ENCODE measurements around the gene BEAN1. TPM values are rescaled to one million over a fixed set of nuclear protein-coding genes. Genes with fewer than 3 reads are reported as not detected.

Gene BEAN1
- total RNA-seq, 2 donors from 2014 or later, result not detected

- Mint-ChIP-seq H3K27ac (no peak overlapping the region), H3K36me3 (no peaks in the 10 kb centered on the region), H3K4me1 (ENCODE audit: low read depth in 2 of 2) (peaks cover 2 to 4% of the 10 kb centered on the region in 2 donors), H3K4me3 (no peak overlapping the region), H3K27me3 (peaks cover 9 to 11% of the 10 kb centered on the region in 2 donors), H3K9me3 (no peaks in the 10 kb centered on the region)
- DNase-seq (ENCODE audit: low spot score) (no peak), ATAC-seq (no peak)
These were observed 24.4 kb upstream of the BEAN1 start for GRCh38 chr16:66402591-66403230.

DNA sequence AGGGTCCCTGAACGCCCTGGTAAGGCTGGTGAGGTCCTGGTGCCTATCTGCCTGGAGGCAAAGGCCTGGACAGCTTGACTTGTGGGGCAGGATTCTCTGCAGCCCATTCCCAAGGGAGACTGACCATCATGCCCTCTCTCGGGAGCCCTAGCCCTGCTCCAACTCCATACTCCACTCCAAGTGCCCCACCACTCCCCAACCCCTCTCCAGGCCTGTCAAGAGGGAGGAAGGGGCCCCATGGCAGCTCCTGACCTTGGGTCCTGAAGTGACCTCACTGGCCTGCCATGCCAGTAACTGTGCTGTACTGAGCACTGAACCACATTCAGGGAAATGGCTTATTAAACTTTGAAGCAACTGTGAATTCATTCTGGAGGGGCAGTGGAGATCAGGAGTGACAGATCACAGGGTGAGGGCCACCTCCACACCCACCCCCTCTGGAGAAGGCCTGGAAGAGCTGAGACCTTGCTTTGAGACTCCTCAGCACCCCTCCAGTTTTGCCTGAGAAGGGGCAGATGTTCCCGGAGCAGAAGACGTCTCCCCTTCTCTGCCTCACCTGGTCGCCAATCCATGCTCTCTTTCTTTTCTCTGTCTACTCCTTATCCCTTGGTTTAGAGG lies 23.5 kb upstream of the BEAN1 start:
- no peak overlapping the region for H3K4me3 Mint-ChIP-seq
- ATAC-seq (no peak), DNase-seq (ENCODE audit: low spot score) (no peak)
- H3K9me3 Mint-ChIP-seq, result no peaks in the 10 kb centered on the region
- no peak overlapping the region for H3K27ac Mint-ChIP-seq
- H3K36me3 Mint-ChIP-seq, result no peaks in the 10 kb centered on the region
- peaks cover 8 to 10% of the 10 kb centered on the region in 2 donors for H3K27me3 Mint-ChIP-seq
- peaks cover 6 to 10% of the 10 kb centered on the region in 2 donors for H3K4me1 Mint-ChIP-seq (ENCODE audit: low read depth in 2 of 2)

- peaks cover 11 to 21% of the 10 kb centered on the region in 2 donors for H3K27me3 Mint-ChIP-seq
- no peak overlapping the region for H3K4me3 Mint-ChIP-seq
- H3K27ac Mint-ChIP-seq, result no peak overlapping the region
These were observed 21.9 kb upstream of the BEAN1 start for GRCh38 chr16:66405057-66405783.

DNA sequence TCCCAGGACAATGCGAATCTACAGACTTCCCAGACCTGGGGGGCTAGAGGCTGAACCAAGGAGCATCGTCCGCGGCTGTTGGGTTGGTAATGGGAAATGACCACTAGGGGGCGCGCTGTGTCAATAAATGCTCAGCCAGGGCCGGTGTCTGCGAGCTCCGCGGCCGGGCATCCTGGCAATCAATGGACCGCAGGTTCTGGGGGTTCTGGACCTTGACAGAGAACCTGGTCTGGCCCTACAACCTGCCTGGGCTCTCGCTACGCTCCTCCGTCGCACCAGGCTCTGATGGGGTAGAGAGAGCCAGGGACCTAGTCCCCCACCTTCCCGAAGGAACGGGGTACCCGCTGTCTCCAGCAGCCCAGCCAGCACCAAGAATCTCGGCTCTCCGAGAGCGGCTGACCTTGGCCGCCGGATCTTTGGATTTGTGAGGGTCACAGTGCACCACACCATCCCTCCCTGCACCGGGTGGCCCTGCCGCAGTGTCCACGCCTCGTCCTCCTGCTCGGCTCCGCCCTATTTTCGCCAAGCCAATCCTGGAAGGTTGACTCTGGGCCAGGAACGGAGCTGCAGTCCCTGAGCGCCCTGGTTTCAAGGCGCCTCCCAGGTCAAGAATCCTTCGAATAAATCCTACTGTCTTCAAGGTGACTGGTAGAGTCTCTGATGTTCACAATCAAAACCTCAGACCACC lies 20.4 kb upstream of the BEAN1 start:
- peaks cover 15 to 21% of the 10 kb centered on the region in 2 donors for H3K27me3 Mint-ChIP-seq
- H3K4me1 Mint-ChIP-seq (ENCODE audit: low read depth in 2 of 2), result peaks cover 6 to 10% of the 10 kb centered on the region in 2 donors
- no peaks in the 10 kb centered on the region for H3K36me3 Mint-ChIP-seq
- H3K4me3 Mint-ChIP-seq, result peak overlapping the region; percentile 80
- H3K27ac Mint-ChIP-seq, result no peak overlapping the region
- peak; percentile 77 for DNase-seq (ENCODE audit: low spot score)
- H3K9me3 Mint-ChIP-seq, result no peaks in the 10 kb centered on the region
- peak; percentile 88 to 90 for ATAC-seq

More at GRCh38 chr16:66405057-66405783, 21.9 kb upstream of the BEAN1 start:
- Mint-ChIP-seq H3K4me1 (ENCODE audit: low read depth in 2 of 2) (peaks cover 6 to 10% of the 10 kb centered on the region in 2 donors), H3K36me3 (no peaks in the 10 kb centered on the region), H3K9me3 (no peaks in the 10 kb centered on the region)
- ATAC-seq (no peak), DNase-seq (ENCODE audit: low spot score) (no peak)

DNA sequence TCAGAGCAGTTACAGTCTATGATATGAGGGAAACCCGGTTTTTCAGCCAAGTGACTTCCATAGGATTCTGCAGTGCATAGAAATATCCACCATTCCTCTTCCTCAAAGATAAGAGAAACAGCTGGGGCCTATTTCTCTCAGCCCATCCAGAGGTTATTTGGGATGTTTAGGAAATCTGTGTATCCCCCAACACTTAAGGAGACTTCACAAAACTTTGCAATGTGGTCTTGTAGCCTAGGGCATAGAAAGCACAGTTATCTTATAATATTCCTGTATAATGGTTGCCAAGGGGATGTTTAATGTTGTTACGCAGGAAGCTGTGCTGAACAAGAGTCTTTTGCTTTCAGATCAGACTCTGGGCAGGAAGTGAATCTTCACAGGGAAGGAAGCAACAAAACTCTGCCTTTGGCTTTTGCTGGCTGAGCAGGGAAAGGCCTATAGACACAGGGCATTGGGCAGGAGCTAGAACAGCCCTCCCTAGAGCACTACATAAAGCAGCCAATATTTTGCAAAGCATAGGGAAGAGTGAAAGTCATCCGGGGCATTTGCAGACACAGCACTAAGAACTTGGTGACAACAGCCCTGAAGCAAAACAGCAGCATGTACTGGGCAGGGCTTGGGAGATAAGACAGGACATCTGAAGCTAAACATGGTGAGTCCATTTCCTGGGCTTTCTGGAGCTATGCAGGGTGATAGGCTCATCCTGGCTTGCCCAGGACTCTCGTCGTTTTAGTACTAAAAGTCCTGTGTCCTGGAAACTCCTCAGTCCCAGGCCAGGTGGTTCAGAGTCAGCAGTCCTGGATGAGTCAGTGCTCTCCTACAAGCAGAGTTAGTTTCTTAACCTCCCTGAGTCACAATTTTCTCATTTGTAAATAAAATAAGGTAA lies 18.7 kb upstream of the BEAN1 start:
- Mint-ChIP-seq H3K27ac (peak overlapping the region in 1 of 2 donors; percentile 33), H3K4me3 (peak overlapping the region; percentile 8), H3K4me1 (ENCODE audit: low read depth in 2 of 2) (peaks cover 6 to 10% of the 10 kb centered on the region in 2 donors), H3K27me3 (peaks cover 15 to 21% of the 10 kb centered on the region in 2 donors), H3K36me3 (no peaks in the 10 kb centered on the region), H3K9me3 (no peaks in the 10 kb centered on the region)
- ATAC-seq (no peak), DNase-seq (ENCODE audit: low spot score) (no peak)

- ATAC-seq (no peak), DNase-seq (ENCODE audit: low spot score) (no peak)
- Mint-ChIP-seq H3K27me3 (peaks cover 13 to 21% of the 10 kb centered on the region in 2 donors), H3K4me3 (no peak overlapping the region), H3K36me3 (no peaks in the 10 kb centered on the region), H3K4me1 (ENCODE audit: low read depth in 2 of 2) (peaks cover 6 to 10% of the 10 kb centered on the region in 2 donors), H3K9me3 (no peaks in the 10 kb centered on the region), H3K27ac (no peak overlapping the region)
These were observed 17.9 kb upstream of the BEAN1 start for GRCh38 chr16:66409156-66409555.

DNA sequence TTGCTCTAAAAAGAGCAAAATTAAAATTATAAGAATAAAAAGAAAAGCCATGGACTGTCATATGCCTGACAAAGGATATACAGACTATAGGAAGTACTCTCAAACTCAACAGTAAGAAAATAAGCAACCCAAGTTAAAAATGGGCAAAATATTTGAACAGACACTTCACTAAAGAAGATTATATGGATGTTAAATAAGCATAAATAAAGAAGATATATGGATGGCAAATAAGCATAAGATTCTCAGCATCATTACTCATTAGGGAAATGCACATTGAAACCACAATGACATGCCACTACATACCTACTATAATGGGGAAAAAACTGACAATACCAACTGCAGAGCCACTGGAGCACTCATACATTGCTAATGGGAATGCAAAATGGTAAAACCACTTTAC lies 14.9 kb upstream of the BEAN1 start:
- H3K4me3 Mint-ChIP-seq, result no peak overlapping the region

DNA sequence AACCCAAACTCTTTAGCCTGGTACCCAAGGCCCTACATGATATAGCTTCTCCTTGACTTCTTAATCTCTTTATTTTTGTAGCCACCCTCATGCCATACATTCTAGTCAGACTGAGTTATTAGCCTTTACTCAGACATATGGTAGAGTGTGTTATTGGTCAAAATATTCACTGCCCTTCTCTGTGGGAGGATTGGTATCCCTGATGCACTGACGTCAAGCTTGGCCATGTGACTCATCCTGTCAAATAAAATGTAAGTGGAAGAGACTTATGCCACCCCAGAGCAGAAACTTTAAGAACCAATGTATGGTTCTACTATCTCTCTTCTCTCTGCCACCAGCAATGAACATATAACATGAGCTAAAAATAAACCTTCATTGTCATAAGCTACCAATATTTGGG lies 12.2 kb upstream of the BEAN1 start:
- Mint-ChIP-seq H3K4me3 (no peak overlapping the region), H3K36me3 (no peaks in the 10 kb centered on the region), H3K4me1 (ENCODE audit: low read depth in 2 of 2) (peaks cover 0 to 3% of the 10 kb centered on the region in 2 donors), H3K27ac (no peak overlapping the region), H3K27me3 (peaks cover 2 to 7% of the 10 kb centered on the region in 2 donors), H3K9me3 (no peaks in the 10 kb centered on the region)
- DNase-seq (ENCODE audit: low spot score) (no peak), ATAC-seq (no peak)

More for the DNA sequence above, 14.9 kb upstream of the BEAN1 start:
- H3K36me3 Mint-ChIP-seq, result no peaks in the 10 kb centered on the region
- H3K9me3 Mint-ChIP-seq, result no peaks in the 10 kb centered on the region
- DNase-seq (ENCODE audit: low spot score) (no peak), ATAC-seq (no peak)
- peaks cover 6% of the 10 kb centered on the region in 2 donors for H3K4me1 Mint-ChIP-seq (ENCODE audit: low read depth in 2 of 2)
- H3K27me3 Mint-ChIP-seq, result peaks cover 9 to 13% of the 10 kb centered on the region in 2 donors
- H3K27ac Mint-ChIP-seq, result no peak overlapping the region

DNA sequence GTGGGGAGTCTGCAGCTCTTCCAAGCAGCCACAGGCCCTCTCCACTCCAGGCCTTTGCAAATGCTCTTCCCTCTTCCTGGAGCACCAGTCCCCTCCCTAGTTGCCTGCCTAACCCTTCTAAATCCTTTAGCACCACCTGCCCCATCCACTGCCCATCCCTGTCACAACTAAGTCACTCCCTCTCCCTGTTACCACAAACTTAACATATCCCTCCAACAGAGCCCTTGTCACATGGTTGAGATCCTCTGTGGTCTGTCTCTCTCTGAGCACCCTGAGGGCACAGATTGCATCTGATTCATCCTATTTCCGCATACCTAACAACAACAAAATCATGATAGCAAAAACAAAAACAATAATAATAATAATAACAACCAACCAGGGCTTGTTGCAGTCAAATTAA lies 11.0 kb upstream of the BEAN1 start:
- H3K27me3 Mint-ChIP-seq, result peaks cover 0 to 5% of the 10 kb centered on the region in 2 donors
- no peak overlapping the region for H3K4me3 Mint-ChIP-seq
- no peaks in the 10 kb centered on the region for H3K9me3 Mint-ChIP-seq
- no peak for ATAC-seq
- H3K4me1 Mint-ChIP-seq (ENCODE audit: low read depth in 2 of 2), result peaks cover 0 to 3% of the 10 kb centered on the region in 2 donors
- DNase-seq (ENCODE audit: low spot score), result no peak
- no peaks in the 10 kb centered on the region for H3K36me3 Mint-ChIP-seq
- H3K27ac Mint-ChIP-seq, result no peak overlapping the region

DNA sequence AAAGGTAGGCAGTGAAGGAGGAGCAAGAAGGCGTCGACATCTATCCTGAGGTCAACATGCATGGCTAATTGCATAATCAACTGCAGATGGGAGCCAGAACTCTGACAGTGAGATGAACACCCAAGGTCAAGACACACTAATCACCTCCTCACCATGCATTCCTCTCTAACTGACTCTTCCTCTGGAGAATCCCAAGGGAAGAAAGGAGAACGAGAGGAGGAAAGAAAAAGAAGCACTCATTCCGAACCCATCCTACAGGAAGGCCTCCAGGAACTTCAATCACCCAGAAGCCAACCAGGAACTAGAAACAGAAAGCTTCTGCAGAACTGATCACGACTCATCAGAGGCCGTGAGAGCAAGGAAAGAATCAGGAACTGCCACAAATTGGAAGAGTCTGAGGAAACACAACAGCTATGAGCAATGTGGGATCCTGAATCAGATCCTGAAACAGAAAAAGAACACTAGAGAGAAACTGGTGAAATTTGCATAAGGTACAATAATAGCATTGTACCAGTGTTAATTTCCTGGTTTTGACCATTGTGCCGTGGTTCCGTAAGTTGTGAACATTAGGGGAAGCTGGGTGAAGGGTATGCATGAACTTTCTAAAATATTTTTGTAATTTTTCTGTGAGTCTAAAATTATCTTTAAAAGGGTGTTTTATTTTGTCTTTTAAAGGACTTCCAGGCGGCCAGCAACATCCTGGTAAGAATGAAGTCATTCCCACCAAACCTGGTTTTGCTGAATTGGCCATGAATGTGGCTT lies 10.0 kb upstream of the BEAN1 start:
- no peak overlapping the region for H3K4me3 Mint-ChIP-seq
- no peak for ATAC-seq
- H3K9me3 Mint-ChIP-seq, result no peaks in the 10 kb centered on the region

DNA sequence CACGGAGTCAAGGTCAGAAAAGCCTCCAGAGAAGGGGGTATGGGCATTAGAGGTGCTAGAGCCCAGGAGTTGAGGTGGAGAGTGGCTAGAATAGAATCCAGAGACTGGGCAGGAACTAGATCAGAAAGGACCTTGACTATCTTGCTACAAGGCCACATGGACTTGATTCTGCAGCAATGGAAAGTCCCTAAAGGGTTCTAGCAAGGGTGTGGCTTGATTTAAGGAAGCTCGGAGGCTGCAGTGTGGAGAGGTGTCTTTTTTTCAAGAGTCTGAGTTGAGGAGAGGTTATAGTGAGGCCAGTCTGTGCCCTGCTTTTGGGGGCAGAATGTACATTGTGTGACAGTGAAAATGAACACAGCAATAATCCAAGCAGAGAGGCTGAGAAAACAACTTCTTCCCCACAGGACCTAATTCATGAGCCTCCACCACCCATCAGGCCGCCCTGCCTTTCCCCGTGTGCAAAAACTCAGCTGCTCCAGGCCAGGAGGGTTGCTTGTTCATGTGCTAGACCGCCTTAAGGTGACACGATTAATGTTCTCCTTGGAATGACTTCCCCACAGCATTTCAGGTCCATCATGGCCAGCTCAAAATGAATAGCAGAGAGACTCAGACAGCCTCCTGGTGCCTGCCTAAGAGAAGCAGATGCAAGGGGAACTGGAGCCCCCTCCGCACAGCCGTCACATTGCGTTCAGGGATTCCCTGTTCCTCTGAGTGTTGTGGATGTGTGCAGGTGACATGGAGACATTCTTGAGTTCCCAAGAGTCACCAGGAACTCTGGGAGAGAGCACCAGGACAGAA lies 8.7 kb upstream of the BEAN1 start:
- Mint-ChIP-seq H3K4me1 (ENCODE audit: low read depth in 2 of 2) (peaks cover 0 to 5% of the 10 kb centered on the region in 2 donors), H3K9me3 (no peaks in the 10 kb centered on the region), H3K27ac (no peak overlapping the region), H3K4me3 (no peak overlapping the region), H3K27me3 (peaks cover 7 to 8% of the 10 kb centered on the region in 2 donors), H3K36me3 (no peaks in the 10 kb centered on the region)
- no peak for ATAC-seq
- no peak for DNase-seq (ENCODE audit: low spot score)

More for the DNA sequence above, 10.0 kb upstream of the BEAN1 start:
- peaks cover 0 to 4% of the 10 kb centered on the region in 2 donors for H3K27me3 Mint-ChIP-seq
- no peak overlapping the region for H3K27ac Mint-ChIP-seq
- no peak for DNase-seq (ENCODE audit: low spot score)
- H3K36me3 Mint-ChIP-seq, result no peaks in the 10 kb centered on the region
- peaks cover 0 to 3% of the 10 kb centered on the region in 2 donors for H3K4me1 Mint-ChIP-seq (ENCODE audit: low read depth in 2 of 2)

DNA sequence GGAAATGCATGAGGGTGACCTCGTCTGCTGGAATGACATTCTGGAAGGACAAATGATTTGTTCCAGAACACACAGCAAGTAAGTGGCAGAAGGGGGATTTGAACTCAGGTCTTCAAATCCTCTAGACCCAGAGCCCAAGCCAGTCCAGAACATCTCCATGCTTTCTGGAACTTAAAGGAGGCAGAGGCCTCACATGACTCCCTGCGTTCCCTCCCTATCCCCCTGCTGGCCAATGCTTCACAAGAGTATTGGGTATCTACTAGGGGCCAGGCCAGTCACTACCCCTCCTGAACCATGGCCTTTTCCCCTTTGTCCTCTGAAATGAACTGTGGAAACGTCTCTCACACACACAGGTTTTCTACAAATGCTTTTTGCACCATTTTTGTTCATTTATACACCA lies 7.6 kb upstream of the BEAN1 start:
- H3K4me3 Mint-ChIP-seq, result no peak overlapping the region
- peaks cover 15 to 16% of the 10 kb centered on the region in 2 donors for H3K27me3 Mint-ChIP-seq
- peaks cover 0 to 5% of the 10 kb centered on the region in 2 donors for H3K4me1 Mint-ChIP-seq (ENCODE audit: low read depth in 2 of 2)
- no peak overlapping the region for H3K27ac Mint-ChIP-seq
- no peaks in the 10 kb centered on the region for H3K36me3 Mint-ChIP-seq
- no peak for DNase-seq (ENCODE audit: low spot score)
- no peaks in the 10 kb centered on the region for H3K9me3 Mint-ChIP-seq
- ATAC-seq, result no peak
